Fibroblast of skin of left biceps (primary cell): Measurements from ENCODE around the gene TRIM33.

ENCODE experiments used
- DNase-seq, 2 experiments: peaks; one replicate each; pipeline ENCODE4 v3.0.0-alpha.2; 2013; ENCODE audit warnings: low read depth in 2 of 2

Gene TRIM33

GRCh38 chr1:114511032-114511785, at the start of gene TRIM33:
Gene TRIM33, minus strand, starts transcription at chr1:114511203. Its CDS starts 127 bp downstream, at chr1:114511076.
- DNase-seq, result peak; percentile 78 to 85

GRCh38 chr1:114559356-114559755, 48.4 kb upstream of the TRIM33 start:
- no peak for DNase-seq

GRCh38 chr1:114558544-114558943, 47.5 kb upstream of the TRIM33 start:
- DNase-seq, result no peak

DNA sequence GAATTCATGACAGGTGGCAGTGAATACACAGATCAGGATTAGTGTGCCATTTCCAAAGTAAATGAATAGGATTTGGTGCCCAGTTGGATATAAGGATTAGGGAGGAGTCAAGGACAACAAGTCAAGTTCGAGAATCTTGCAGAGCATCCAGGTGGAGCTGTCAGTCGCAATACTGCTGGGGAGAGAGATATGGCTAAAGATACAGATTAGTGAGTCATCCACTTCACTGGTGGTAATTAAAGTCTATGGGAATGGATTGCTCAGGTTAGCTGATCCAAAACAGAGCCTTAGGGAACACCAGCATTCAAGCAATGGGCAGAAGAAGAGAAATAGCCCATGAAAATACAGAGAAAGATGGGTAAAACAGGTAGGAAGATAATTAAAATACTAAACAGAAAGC, 43.6 kb upstream of the TRIM33 start:
- no peak for DNase-seq

DNA sequence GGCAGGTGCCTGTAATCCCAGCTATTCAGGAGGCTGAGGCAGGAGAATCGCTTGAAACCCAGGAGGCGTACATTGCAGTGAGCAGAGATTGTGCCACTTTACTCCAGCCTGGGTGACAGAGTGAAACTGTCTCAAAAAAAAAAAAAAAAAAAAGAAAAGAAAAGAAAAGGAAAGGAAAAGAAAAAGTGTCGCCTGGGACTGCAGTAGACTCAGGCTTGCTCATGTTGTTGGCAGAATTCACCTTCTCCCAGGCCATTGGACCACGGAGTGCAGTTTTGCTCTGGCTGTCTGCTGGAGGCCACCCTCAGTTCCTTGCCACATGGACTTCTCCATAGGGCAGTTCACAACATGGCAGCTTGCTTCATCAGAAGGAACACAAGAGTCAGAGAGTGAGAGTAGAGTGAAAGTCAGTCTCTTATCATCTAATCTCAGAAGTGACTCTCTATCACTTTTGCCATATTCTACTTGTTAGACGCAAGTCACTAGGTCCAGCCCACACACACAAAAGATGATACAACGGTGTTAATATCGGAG, 41.2 kb upstream of the TRIM33 start:
- DNase-seq, result no peak

GRCh38 chr1:114551400-114551799, 40.4 kb upstream of the TRIM33 start:
- no peak for DNase-seq

GRCh38 chr1:114550336-114550735, 39.3 kb upstream of the TRIM33 start:
- DNase-seq, result no peak

- no peak for DNase-seq
These were observed 38.1 kb upstream of the TRIM33 start for GRCh38 chr1:114549137-114549536.

DNA sequence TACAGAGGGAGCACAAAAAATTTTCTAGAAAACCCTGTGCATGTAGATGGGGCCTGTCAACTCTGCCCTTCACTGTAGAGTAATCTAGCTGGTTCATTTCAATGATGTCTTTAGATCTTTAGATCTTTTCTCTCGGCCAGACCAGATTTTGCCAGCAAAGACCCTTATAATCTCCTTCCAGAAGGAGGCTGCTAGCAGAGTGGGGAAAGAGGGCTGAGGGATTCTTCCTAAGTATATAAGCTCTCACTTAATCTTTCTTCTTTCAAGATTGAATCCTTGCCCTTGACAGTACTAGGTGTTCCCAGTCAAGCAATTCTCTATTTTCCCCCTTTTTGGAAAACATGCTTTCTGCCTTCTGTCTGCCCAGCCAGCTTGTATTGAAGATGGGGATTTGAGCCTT, 36.1 kb upstream of the TRIM33 start:
- DNase-seq, result no peak

DNA sequence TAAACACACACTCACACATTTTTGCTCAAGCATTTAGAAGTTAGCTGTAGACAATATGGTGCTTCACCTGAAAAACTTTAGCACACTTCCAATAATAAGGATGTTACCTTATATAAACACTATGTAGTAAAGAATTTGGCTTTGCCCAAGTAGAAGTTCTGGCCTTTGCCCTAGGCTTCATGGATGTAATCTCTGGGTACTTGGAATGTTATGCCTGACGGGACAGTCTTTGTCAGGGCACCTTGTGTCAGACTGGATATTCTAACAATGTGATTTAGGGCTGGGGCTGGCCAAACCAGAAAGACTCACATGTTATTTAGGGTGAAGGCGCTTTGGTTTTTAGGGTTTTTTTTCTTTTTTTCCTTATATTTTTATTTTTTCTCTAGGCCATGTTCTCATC, 34.8 kb upstream of the TRIM33 start:
- DNase-seq, result no peak

DNA sequence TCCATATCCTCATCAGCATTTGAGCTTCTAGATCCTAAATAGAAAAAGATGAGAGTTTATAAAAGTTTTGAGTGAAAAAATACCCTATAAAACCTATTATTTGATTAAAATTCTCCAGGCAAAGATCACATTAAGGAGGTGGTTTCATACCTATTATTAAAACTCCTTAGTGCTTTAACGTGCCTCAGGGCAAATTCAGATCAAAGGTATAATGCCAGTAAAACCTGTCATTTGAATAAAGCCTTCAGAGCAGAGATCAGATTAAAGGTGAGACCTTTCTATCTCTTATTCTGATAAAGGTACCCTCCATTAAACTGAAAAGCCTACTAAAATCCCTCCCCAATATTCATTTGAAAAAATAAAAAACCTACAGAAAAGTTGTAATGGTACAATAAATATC, 34.3 kb upstream of the TRIM33 start:
- DNase-seq, result no peak

- DNase-seq, result no peak
These were observed 29.8 kb upstream of the TRIM33 start for GRCh38 chr1:114540821-114541220.

- DNase-seq, result no peak
These were observed 29.3 kb upstream of the TRIM33 start for GRCh38 chr1:114540272-114540671.

GRCh38 chr1:114536043-114536442, 25.0 kb upstream of the TRIM33 start:
- no peak for DNase-seq

DNA sequence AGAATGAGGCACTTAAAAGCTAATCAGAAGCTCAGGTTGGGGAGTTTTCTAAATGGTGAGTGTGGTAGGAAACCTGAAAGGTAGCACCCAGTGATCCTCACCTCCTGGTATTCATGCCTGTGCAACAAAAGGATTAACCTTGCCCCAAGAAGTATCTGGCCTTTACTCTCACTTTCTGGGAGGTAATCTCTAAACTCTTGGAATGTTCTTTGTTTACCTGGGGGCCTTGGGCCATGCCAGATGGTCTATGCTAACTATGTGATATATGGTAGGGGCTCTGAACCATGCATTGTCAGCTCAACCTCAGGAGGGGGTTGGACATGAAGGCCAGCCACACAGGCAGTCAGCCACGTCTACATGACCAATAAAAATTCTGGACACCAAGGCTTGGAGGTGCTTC, 24.4 kb upstream of the TRIM33 start:
- no peak for DNase-seq

DNA sequence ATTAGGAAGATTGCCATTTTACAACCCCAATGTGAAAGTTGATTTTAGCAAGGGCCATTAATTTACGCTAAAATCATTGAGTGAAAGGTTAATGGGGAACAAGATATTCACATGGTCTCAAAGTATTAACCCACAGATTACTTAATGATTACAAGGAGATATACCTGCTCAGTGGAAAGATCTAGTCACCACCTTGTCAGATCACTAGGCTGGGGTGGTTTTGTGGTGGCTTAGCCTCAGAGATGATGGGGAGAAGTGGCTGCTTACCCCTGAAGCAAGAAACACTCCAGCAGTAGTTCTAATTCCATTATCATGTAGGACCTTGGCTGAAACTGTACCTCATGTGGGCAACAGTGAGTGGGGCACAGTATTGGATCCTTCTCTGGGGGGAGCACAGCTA, 20.1 kb upstream of the TRIM33 start:
- no peak for DNase-seq

- DNase-seq, result no peak
These were observed 19.2 kb upstream of the TRIM33 start for GRCh38 chr1:114530224-114530623.

DNA sequence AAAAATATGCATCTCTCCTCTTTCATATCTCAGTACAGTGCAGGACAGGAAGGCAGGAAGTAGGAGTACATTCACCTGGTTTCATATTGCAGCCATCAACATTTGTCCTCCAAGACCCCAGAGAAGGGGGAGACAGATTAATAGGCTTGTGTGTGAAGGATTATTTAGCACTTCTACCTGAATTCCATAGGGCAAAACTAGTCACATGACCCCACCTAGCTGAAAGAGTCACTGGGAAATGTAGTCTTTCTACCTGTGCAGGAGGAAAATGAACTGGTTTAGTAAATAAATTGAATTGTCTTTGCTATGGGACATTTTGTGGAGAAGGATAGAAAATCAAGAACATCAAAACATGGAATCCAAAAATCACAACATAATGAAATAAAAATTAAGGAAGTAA, 13.9 kb upstream of the TRIM33 start:
- no peak for DNase-seq

- no peak for DNase-seq
These were observed 11.2 kb upstream of the TRIM33 start for GRCh38 chr1:114522264-114522575.

DNA sequence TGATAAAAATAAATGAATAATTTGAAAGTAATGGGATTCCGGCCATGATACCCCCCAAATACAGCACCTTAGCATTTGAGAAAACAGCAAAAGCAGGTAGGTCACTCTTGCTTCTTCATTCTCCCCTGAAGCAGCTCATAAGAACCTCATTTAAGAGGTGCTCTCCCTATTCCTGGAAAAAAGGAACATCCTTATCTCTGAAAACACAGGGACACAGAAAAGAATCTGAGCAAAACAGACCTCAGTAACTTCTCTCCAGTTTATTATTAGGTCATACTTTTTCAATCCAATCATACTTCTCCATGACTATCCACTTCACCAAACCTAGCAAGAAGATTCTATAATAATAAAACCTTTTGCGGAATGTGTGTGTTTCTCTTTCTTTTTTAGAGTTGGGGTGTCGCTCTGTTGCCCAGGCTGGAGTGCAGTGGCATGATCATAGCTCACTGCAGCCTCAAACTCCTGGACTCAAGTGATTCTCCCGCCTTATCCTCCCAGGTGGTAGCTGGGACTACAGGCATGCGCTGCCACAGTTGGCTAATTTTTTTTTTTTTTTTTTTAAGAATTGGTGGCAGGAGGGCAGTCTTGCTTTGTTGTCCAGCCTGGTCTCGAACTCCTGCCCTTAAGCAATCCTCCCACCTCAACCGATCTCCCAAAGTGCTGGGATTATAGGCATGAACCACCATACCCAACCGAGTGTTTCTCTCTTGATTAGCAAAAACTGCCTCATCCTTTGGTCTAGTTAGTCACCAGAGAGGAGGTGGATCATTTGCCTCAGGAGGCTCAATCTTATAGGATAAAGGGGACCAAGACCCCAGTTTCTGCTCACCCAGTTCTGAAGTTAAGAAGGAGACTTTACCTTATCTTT, 10.6 kb upstream of the TRIM33 start:
- no peak for DNase-seq

DNA sequence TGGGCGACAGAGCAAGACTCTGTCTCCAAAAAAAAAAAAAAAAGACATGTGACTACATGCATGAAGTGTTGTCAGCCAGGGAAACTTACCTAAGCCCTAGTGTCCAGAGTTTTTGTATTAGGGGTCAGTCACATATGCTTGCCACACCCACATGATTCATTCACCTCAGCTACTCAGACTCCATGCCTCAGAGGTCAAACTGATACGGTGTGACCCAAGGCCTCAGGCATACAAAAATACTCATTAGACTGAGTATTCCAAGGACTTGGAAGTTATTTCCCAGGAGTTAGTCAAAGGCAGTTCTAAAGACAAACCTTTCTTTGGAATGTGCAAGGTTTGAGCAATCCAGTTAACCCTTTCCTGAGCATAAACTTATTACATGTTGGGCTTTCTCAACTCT, 6.3 kb upstream of the TRIM33 start:
- DNase-seq, result no peak

- no peak for DNase-seq
These were observed 1.7 kb upstream of the TRIM33 start for GRCh38 chr1:114512595-114513280.
